Smooth muscle cell (in vitro differentiated cells): ENCODE measurements around the gene DCDC2B. TPM values are rescaled to one million over a fixed set of nuclear protein-coding genes. Genes with fewer than 3 reads are reported as not detected.

ENCODE experiments used
- DNase-seq: peaks from one replicate; lab custom pipeline; 2025; ENCODE audit not compliant: unreplicated experiment; lab: John Stamatoyannopoulos, UW
- H2AFZ ChIP-seq: fragments of 200-600 bp; sonication (generic); 2 replicates; pipeline ENCODE4 v1.6.0; 2016; ENCODE audit warnings: antibody characterized with exemption, low read depth, mild to moderate bottlenecking
- H3F3A ChIP-seq: fragments of 200-600 bp; sonication (generic); 2 replicates; pipeline ENCODE4 v1.6.0; 2017; ENCODE audit warnings: antibody characterized with exemption, low read depth
- H3K27ac ChIP-seq: fragments of 200-600 bp; sonication (generic); 2 replicates; pipeline ENCODE4 v1.5.1; 2016; ENCODE audit warnings: low read depth, mild to moderate bottlenecking
- H3K27me3 ChIP-seq: fragments of 200-600 bp; sonication (generic); 2 replicates; pipeline ENCODE4 v1.6.1; 2016; ENCODE audit warnings: low read depth, mild to moderate bottlenecking
- H3K36me3 ChIP-seq: fragments of 200-600 bp; sonication (generic); 2 replicates; pipeline ENCODE4 v1.5.1; 2016; ENCODE audit warnings: low read depth
- H3K4me1 ChIP-seq: fragments of 200-600 bp; sonication (generic); 2 replicates; pipeline ENCODE4 v1.5.1; 2016; ENCODE audit warnings: low read depth
- H3K4me2 ChIP-seq: fragments of 200-600 bp; sonication (generic); 2 replicates; pipeline ENCODE4 v1.6.0; 2016; ENCODE audit warnings: mild to moderate bottlenecking
- H3K4me3 ChIP-seq: fragments of 200-600 bp; sonication (generic); 2 replicates; pipeline ENCODE4 v1.5.1; 2016; ENCODE audit warnings: mild to moderate bottlenecking
- H3K79me2 ChIP-seq: fragments of 200-600 bp; sonication (generic); 2 replicates; pipeline ENCODE4 v1.6.0; 2016; ENCODE audit warnings: low read depth, mild to moderate bottlenecking
- H3K9ac ChIP-seq: fragments of 200-600 bp; sonication (generic); 2 replicates; pipeline ENCODE4 v1.6.0; 2016; ENCODE audit warnings: low read depth
- H3K9me3 ChIP-seq: fragments of 200-600 bp; sonication (generic); replicated peaks from 2 replicates; pipeline ENCODE4 v1.5.1; 2016; ENCODE audit warnings: low read depth
- H4K20me1 ChIP-seq: fragments of 200-600 bp; sonication (generic); 2 replicates; pipeline ENCODE4 v1.6.0; 2016; ENCODE audit warnings: low read depth
- CTCF ChIP-seq: fragments of 200-600 bp; sonication (generic); IDR thresholded peaks from 2 replicates; pipeline ENCODE4 v1.5.1; 2017; ENCODE audit warnings: borderline replicate concordance, mild to moderate bottlenecking, antibody characterized with exemption; ENCODE audit not compliant: insufficient read depth, poor library complexity, severe bottlenecking
- WGBS: methylation state at CpG from one replicate; pipeline ENCODE4 v1.1.7; 2016; ENCODE audit warnings: low lambda C conversion rate; 5-methylcytosine and 5-hydroxymethylcytosine counted together
- polyA plus RNA-seq: library from polyadenylated mRNA; unstranded; fragments of >200 nt; fragmentation: Nextera tagmentation; extraction: Ambion mirVana; gene quantifications from 2 replicates; pipeline ENCODE4 v1.2.1, GENCODE V29; 2016
- total RNA-seq: library from RNA; depleted of rRNA; stranded (reverse); fragments of >200 nt; gene quantifications from 2 replicates; pipeline ENCODE4 v1.2.3, GENCODE V29; 2014

DCDC2B gene
- total and polyA plus RNA-seq, 2 experiments from 2014 or later: not detected

GRCh38 chr1:32197837-32198236 is 11.1 kb upstream of the DCDC2B start:
- peak overlapping the region; percentile 24 for H3K27ac ChIP-seq
- 85% methylated on average over 6 of the region's 6 CpGs for WGBS
- H3K9me3 ChIP-seq: no peaks in the 10 kb centered on the region
- H3K79me2 ChIP-seq: no peaks in the 10 kb centered on the region
- H2AFZ ChIP-seq: no peak overlapping the region
- H3K4me2 ChIP-seq: no peak overlapping the region
- H3F3A ChIP-seq: peaks cover 40% of the 10 kb centered on the region
- no peak for DNase-seq
- no peaks in the 10 kb centered on the region for H3K27me3 ChIP-seq
- no peak overlapping the region for H3K4me3 ChIP-seq
- no peak overlapping the region for H3K9ac ChIP-seq
- peaks cover 9% of the 10 kb centered on the region for H3K36me3 ChIP-seq
- H3K4me1 ChIP-seq: peaks cover 18% of the 10 kb centered on the region
- H4K20me1 ChIP-seq: peaks cover 11% of the 10 kb centered on the region
- TF ChIP-seq CTCF: no peak

- H3K36me3 ChIP-seq: peaks cover 9% of the 10 kb centered on the region
- no peak for DNase-seq
- WGBS: 94% methylated on average over 3 of the region's 3 CpGs
- no peaks in the 10 kb centered on the region for H3K27me3 ChIP-seq
- peaks cover 40% of the 10 kb centered on the region for H3F3A ChIP-seq
- H3K9me3 ChIP-seq: no peaks in the 10 kb centered on the region
- no peak overlapping the region for H3K4me2 ChIP-seq
- no peaks in the 10 kb centered on the region for H3K79me2 ChIP-seq
- H3K27ac ChIP-seq: no peak overlapping the region
- TF ChIP-seq CTCF: no peak
- H3K4me3 ChIP-seq: no peak overlapping the region
- peaks cover 11% of the 10 kb centered on the region for H4K20me1 ChIP-seq
- no peak overlapping the region for H2AFZ ChIP-seq
- H3K9ac ChIP-seq: no peak overlapping the region
- H3K4me1 ChIP-seq: peaks cover 18% of the 10 kb centered on the region
Observed at GRCh38 chr1:32198237-32199042, 10.4 kb upstream of the DCDC2B start.

- Histone ChIP-seq H4K20me1 (peaks cover 11% of the 10 kb centered on the region), H2AFZ (no peak overlapping the region), H3K9ac (no peak overlapping the region), H3K4me1 (peaks cover 18% of the 10 kb centered on the region), H3K79me2 (no peaks in the 10 kb centered on the region), H3K9me3 (no peaks in the 10 kb centered on the region), H3F3A (peaks cover 40% of the 10 kb centered on the region), H3K36me3 (peaks cover 3% of the 10 kb centered on the region), H3K27me3 (no peaks in the 10 kb centered on the region), H3K4me2 (no peak overlapping the region), H3K27ac (peak overlapping the region; percentile 99), H3K4me3 (no peak overlapping the region)
- whole genome bisulfite sequencing: 90% methylated on average over 4 of the region's 4 CpGs
- no peak for TF ChIP-seq CTCF
- DNase-seq: no peak
Observed at GRCh38 chr1:32199043-32199716, 9.7 kb upstream of the DCDC2B start.
